Measurements from ENCODE around the gene MDK. TPM values are rescaled to one million over a fixed set of nuclear protein-coding genes. Genes with fewer than 3 reads are reported as not detected.
A peak's percentile ranks its signal among the peaks of the same experiment; 100 is the strongest.

Gene MDK
- polyA plus RNA-seq, 2 of the 4 experiments (the other 2 are of a cell fraction): 13.6 to 18.4 TPM

- ATAC-seq: no peak
- POLR2A ChIA-PET: no interaction called here
- WGBS (ENCODE audit: missing lambda C conversion rate): 96% methylated on average over 3 of the region's 5 CpGs
These were observed 33.0 kb downstream of the MDK start for GRCh38 chr11:46414466-46414796.

GRCh38 chr11:46414879-46415278 lies 33.4 kb downstream of the MDK start:
- no peak for ATAC-seq
- 61% methylated on average over 3 of the region's 3 CpGs for WGBS (ENCODE audit: missing lambda C conversion rate)
- TF ChIP-seq MAFK (IDR thresholded peaks at IDR 0.05; ENCODE audit: partially characterized antibody) (no peak), BCL3 (IDR thresholded peaks at IDR 0.05) (no peak), NPAS2 (CRISPR knock-in tag; IDR thresholded peaks at IDR 0.05; ENCODE audit: borderline replicate concordance) (no peak), NR3C1 (IDR thresholded peaks at IDR 0.05) (no peak), MAZ (IDR thresholded peaks at IDR 0.05; ENCODE audit: borderline replicate concordance, low read depth, low read length) (no peak)
- H3K27ac ChIP-seq: peak overlapping the region in 1 of 2 experiments; percentile 60; a peak in 1 of 6 replicates
- no peak overlapping the region for H3K4me3 ChIP-seq
- FAIRE-seq: no peak
- ChIA-PET CTCF (interaction anchor here (0.6 to 3.0 kb wide), 6 partner anchors 8 to 132 kb away, joined by 3 to 17 read pairs (median 3); no protein-coding TSS in a partner anchor), POLR2A (no interaction called here)
- H3K4me1 ChIP-seq: peaks cover 16% of the 10 kb centered on the region
- DNase-seq (ENCODE audit: low read depth in 1 of 2, low spot score in 1 of 2): no peak
- no peak overlapping the region for H3K4me2 ChIP-seq
- no peaks in the 10 kb centered on the region for H3K9me3 ChIP-seq

More at GRCh38 chr11:46414466-46414796, 33.0 kb downstream of the MDK start:
- TF ChIP-seq HEYL (CRISPR knock-in tag; IDR thresholded peaks at IDR 0.05): no peak
- no peak for TF ChIP-seq FOSL2 (IDR thresholded peaks at IDR 0.05)
- no peak for TF ChIP-seq FOSL2 (CRISPR knock-in tag; IDR thresholded peaks at IDR 0.05)
- no peak for TF ChIP-seq EHMT2 (IDR thresholded peaks at IDR 0.05; ENCODE audit: low read depth)
- no peak for TF ChIP-seq CTCF (IDR thresholded peaks at IDR 0.05)
- TF ChIP-seq HES2 (IDR thresholded peaks at IDR 0.05): no peak
- TF ChIP-seq BHLHE40 (IDR thresholded peaks at IDR 0.05; ENCODE audit: low read depth, low read length): no peak
- no peak for TF ChIP-seq PHF8 (IDR thresholded peaks at IDR 0.05; ENCODE audit: borderline replicate concordance, low read depth)
- no peak for TF ChIP-seq CEBPB (IDR thresholded peaks at IDR 0.05)
- TF ChIP-seq GATA3 (IDR thresholded peaks at IDR 0.05; ENCODE audit: borderline replicate concordance): no peak
- no peak for TF ChIP-seq HOXB13 (CRISPR knock-in tag; IDR thresholded peaks at IDR 0.05; ENCODE audit: low read depth)
- TF ChIP-seq CHD2 (IDR thresholded peaks at IDR 0.05; ENCODE audit: low read length, partially characterized antibody): no peak
- no peak for TF ChIP-seq RCOR1 (IDR thresholded peaks at IDR 0.05; ENCODE audit: low read depth, low read length)
- TF ChIP-seq RARB (CRISPR knock-in tag; IDR thresholded peaks at IDR 0.05): no peak
- no peak for TF ChIP-seq HMGXB4 (CRISPR knock-in tag; IDR thresholded peaks at IDR 0.05; ENCODE audit: borderline replicate concordance)
- Histone ChIP-seq H3K4me1 (peaks cover 16% of the 10 kb centered on the region), H3K4me2 (peak overlapping the region; percentile 28; the same call in 2 of the 3 replicates), H3K9me3 (no peaks in the 10 kb centered on the region), H3K4me3 (no peak overlapping the region), H3K27ac (peak overlapping the region in 1 of 2 experiments; percentile 60; a peak in 4 of 6 replicates)
- DNase-seq (ENCODE audit: low read depth in 1 of 2, low spot score in 1 of 2) (no peak), FAIRE-seq (no peak)
- CTCF ChIA-PET: interaction anchor here (0.6 to 3.0 kb wide), 5 partner anchors 7 to 132 kb away, joined by 3 to 17 read pairs (median 3); no protein-coding TSS in a partner anchor

Measured in A549 (cell line).